Calu3 (cell line): ENCODE data around the gene ADCY3. TPM values are rescaled to one million over a fixed set of nuclear protein-coding genes. Genes with fewer than 3 reads are reported as not detected.

Experiments used
- BruUV-seq: library from RNA; stranded (reverse); fragments of 400-500 nt; replicated peaks from 2 replicates; lab custom pipeline; 2021; lab: Mats Ljungman, UMichigan
- CTCF ChIA-PET: fragments of 300-600 bp; sonication (Branson Sonifier 250); formaldehyde crosslinking; loops from one replicate; lab custom pipeline; 2022; ENCODE audit warnings: antibody characterized with exemption; lab: Charles Lee
- DNase-seq: peaks from one replicate; pipeline ENCODE4 v3.0.0; 2022
- H3K27ac Mint-ChIP-seq: one replicate; pipeline ENCODE4 v1.8.0; 2022; ENCODE audit warnings: mixed read lengths; ENCODE audit not compliant: unreplicated experiment
- H3K27me3 Mint-ChIP-seq: one replicate; pipeline ENCODE4 v1.8.0; 2022; ENCODE audit warnings: mixed read lengths; ENCODE audit not compliant: unreplicated experiment
- H3K36me3 Mint-ChIP-seq: one replicate; pipeline ENCODE4 v1.8.0; 2022; ENCODE audit warnings: mild to moderate bottlenecking, moderate library complexity, mixed read lengths; ENCODE audit not compliant: insufficient read depth, unreplicated experiment
- H3K4me1 Mint-ChIP-seq: one replicate; pipeline ENCODE4 v1.8.0; 2022; ENCODE audit warnings: mild to moderate bottlenecking, low read depth, mixed read lengths; ENCODE audit not compliant: unreplicated experiment
- H3K4me3 Mint-ChIP-seq: one replicate; pipeline ENCODE4 v1.8.0; 2022; ENCODE audit warnings: mild to moderate bottlenecking, low read depth, moderate library complexity, mixed read lengths; ENCODE audit not compliant: unreplicated experiment
- H3K9me3 Mint-ChIP-seq: one replicate; pipeline ENCODE4 v1.8.0; 2022; ENCODE audit warnings: low read depth, mixed read lengths; ENCODE audit not compliant: unreplicated experiment
- intact Hi-C: fragments of 100-400 bp; cut with micrococcal nuclease; formaldehyde crosslinking; loops from one replicate; pipeline ENCODE4 v1.10.0; 2022; ENCODE audit not compliant: unreplicated experiment
- total RNA-seq: library from RNA; stranded (reverse); gene quantifications from 2 replicates; pipeline ENCODE4 v1.2.3, GENCODE V29; 2022
- TF ChIP-seq, protein P1 (sequence below): fragments of 200-600 bp; IDR thresholded peaks from one replicate; pipeline ENCODE4 v1.8.0; 2022; ENCODE audit warnings: antibody characterized with exemption; ENCODE audit not compliant: unreplicated experiment

ADCY3 gene
- total RNA-seq, 1 experiment from 2014 or later: 63.7 TPM

DNA sequence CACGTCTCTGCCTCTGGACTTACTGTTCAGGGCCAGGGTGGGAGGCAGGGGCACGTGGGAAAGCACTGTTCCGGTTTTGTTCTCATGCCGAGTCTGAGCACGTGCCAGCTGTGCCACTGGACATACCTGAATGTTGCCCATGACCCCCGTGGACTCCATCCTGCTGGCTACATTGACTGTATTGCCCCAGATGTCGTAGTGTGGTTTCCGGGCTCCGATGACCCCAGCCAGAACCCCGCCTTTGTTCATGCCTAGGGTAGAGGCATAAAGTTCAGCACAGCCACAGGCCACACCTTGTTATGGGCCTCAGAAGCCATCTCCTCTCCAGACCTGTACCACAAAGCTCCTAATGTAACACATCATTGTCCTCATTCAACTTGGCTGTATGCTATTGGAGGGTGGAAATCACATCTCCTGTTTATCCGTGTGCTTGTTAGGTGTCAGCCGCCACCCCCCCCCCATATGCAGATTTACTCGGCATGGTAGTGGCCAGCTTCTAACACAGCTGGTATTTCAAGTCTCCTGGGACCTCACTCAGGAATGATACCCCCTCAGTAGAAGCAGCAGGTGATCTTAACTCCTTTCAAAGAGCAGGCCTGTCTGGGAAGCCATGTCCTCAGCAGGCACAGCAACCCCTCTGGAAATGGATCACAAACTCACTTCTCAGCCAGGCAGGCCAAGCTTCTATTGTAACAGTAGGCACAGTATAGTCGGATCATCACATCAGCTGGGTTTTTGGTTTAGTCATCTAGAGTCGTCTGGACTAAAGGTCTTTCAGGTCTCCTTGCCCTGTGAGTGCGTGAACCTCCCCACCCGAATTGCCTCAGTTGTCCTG is 99.2 kb downstream of the ADCY3 start:
- no peaks in the 10 kb centered on the region for H3K9me3 Mint-ChIP-seq
- intact Hi-C loops: no loop called here
- H3K4me1 Mint-ChIP-seq: no peaks in the 10 kb centered on the region
- H3K27me3 Mint-ChIP-seq: no peaks in the 10 kb centered on the region
- no peak overlapping the region for H3K4me3 Mint-ChIP-seq
- H3K36me3 Mint-ChIP-seq: peaks cover 48% of the 10 kb centered on the region
- no peak overlapping the region for H3K27ac Mint-ChIP-seq
- no TSS peak for BruUV-seq
- TF ChIP-seq, protein P1, sequence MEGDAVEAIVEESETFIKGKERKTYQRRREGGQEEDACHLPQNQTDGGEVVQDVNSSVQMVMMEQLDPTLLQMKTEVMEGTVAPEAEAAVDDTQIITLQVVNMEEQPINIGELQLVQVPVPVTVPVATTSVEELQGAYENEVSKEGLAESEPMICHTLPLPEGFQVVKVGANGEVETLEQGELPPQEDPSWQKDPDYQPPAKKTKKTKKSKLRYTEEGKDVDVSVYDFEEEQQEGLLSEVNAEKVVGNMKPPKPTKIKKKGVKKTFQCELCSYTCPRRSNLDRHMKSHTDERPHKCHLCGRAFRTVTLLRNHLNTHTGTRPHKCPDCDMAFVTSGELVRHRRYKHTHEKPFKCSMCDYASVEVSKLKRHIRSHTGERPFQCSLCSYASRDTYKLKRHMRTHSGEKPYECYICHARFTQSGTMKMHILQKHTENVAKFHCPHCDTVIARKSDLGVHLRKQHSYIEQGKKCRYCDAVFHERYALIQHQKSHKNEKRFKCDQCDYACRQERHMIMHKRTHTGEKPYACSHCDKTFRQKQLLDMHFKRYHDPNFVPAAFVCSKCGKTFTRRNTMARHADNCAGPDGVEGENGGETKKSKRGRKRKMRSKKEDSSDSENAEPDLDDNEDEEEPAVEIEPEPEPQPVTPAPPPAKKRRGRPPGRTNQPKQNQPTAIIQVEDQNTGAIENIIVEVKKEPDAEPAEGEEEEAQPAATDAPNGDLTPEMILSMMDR: no peak
- CTCF ChIA-PET: no interaction called here
- DNase-seq: no peak

DNA sequence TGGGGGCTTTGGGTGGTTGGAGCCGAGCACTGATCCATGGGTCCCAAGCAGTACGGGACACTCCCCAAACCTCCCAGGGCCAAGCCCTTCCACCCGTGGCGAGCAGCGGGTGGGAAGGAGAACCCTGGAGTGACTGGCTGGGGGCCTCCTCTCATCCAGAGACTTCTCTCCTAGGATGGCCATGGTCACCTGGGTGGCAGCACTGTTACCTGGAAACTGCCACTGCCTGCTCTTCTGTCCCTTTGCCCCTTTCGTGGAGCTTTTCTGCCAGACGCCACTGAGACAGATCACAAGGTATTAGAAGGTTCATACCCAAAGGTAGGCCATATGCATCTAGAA is 99.9 kb downstream of the ADCY3 start:
- peaks cover 43% of the 10 kb centered on the region for H3K36me3 Mint-ChIP-seq
- no peaks in the 10 kb centered on the region for H3K27me3 Mint-ChIP-seq
- no peak overlapping the region for H3K4me3 Mint-ChIP-seq
- BruUV-seq: no TSS peak
- no peak overlapping the region for H3K27ac Mint-ChIP-seq
- no peaks in the 10 kb centered on the region for H3K4me1 Mint-ChIP-seq
- H3K9me3 Mint-ChIP-seq: no peaks in the 10 kb centered on the region
- TF ChIP-seq, protein P1: no peak
- CTCF ChIA-PET: no interaction called here
- DNase-seq: no peak
- intact Hi-C loops: no loop called here

DNA sequence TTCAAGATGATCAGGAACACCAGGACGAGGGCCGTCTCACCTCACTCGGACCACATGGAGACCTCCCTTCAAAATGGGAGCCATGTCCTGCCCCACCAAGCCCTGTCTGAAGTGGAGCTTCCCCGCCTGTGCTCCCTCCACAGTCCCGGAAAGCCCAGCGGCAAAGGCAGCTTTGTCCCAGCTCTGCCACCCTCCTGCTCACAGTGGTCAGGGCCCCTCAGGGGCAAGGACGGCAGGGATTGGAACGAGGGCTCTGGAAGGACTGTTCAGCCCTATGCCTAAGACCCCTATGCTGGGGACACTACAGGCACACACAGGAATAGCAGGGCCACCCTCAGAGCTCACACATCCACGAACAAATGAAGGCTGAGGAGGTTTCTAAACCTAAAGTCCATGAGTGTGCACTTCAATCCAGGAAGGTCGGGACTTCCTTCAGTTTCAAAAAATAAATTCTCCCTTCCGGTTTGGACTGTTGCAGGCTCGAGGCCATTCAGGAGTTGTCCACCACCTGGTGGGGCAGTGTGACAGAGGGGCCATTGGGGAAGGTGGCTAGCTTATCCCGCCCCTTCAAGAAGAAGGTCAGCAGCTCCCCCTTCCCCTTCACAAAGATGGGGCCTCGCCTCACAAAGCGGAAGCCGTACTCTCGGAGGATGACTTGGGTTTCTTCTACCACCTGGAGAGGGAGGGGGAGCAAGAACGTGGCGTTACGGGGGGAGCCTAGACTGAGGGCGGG is 100.4 kb downstream of the ADCY3 start:
- CTCF ChIA-PET: no interaction called here
- DNase-seq: no peak
- H3K9me3 Mint-ChIP-seq: no peaks in the 10 kb centered on the region
- no peaks in the 10 kb centered on the region for H3K4me1 Mint-ChIP-seq
- intact Hi-C loops: no loop called here
- H3K4me3 Mint-ChIP-seq: no peak overlapping the region
- TF ChIP-seq, protein P1: no peak
- BruUV-seq: no TSS peak
- H3K36me3 Mint-ChIP-seq: peaks cover 41% of the 10 kb centered on the region
- H3K27me3 Mint-ChIP-seq: no peaks in the 10 kb centered on the region
- no peak overlapping the region for H3K27ac Mint-ChIP-seq

DNA sequence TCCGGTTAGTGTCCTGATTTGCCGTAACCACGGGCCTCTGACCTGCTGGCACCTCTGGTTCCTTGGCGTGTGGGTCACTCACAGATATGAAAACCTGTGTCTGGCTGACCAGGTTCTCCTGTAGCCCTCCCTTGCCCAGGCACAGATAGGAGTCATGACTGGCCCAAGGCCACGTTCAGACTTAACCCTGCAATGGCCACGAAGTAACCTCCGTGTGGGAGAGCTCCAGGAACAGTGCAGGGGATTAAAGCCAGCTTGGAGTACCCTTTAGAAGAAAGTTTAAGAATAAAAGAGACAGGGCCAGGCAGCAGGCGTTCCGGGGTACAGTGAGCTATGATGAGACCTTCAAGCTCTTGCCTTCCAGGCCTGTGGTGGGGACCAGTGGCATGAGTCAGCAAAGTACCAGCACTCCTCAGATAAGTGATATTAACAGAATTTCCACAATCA is 101.3 kb downstream of the ADCY3 start:
- CTCF ChIA-PET: no interaction called here
- DNase-seq: no peak
- TF ChIP-seq, protein P1: no peak
- Mint-ChIP-seq H3K36me3 (peaks cover 36% of the 10 kb centered on the region), H3K9me3 (no peaks in the 10 kb centered on the region), H3K27me3 (no peaks in the 10 kb centered on the region), H3K27ac (no peak overlapping the region), H3K4me3 (no peak overlapping the region), H3K4me1 (peaks cover 4% of the 10 kb centered on the region)
- BruUV-seq: no TSS peak
- intact Hi-C loops: no loop called here
